GM19452 (cell line): ENCODE results near the gene BPIFB2.

Source experiments
- ATAC-seq: cut with Tn5 transposase; IDR thresholded peaks from one replicate; pipeline ENCODE4 v1.9.1; 2021; ENCODE audit not compliant: unreplicated experiment

BPIFB2 gene

DNA sequence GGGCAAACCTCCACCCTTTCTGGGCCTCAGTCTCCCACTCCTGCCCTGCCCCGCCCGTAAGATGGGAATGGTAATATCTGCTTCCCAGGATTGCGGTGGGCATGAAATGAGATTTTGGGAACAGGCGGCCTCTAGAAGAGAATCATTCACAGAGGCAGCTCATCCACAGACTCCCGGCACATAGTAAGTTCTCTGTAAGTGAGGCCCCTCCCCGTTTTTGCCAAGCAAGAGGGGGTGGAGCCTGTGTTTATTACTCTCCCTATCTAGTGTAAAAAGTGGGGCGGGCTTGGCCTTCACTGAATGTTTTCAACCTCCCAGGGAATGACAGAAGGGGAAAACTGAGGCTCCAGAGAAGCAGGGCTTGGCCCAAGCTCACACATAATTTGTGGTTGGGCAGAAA is 23.3 kb upstream of the BPIFB2 start:
- ATAC-seq: no peak

- ATAC-seq: no peak
Measured at GRCh38 chr20:32984631-32985354, 22.7 kb upstream of the BPIFB2 start.

- ATAC-seq: no peak
Measured at GRCh38 chr20:32985596-32985995, 21.9 kb upstream of the BPIFB2 start.

- no peak for ATAC-seq
Measured at GRCh38 chr20:32986331-32986966, 21.1 kb upstream of the BPIFB2 start.

- ATAC-seq: no peak
Measured at GRCh38 chr20:32987044-32987825, 20.3 kb upstream of the BPIFB2 start.

DNA sequence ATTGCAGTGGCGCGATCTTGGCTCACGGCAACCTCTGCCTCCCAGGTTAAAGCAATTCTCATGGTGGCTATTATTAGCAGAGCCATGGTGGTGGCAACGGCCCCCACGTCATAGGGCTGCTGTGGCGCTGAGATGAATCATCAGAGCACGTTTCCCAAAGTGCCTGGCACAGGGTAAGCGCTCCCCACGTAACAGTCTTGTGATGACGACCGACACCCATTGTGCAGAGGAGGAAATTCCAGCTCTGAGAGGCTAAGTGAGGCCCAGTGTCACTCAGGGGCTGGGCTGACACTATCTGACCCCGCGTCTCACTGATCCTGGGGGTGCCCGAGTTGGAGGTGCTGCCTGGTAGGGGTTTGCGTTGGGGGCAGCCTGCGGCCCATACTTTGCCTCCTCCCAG is 19.5 kb upstream of the BPIFB2 start:
- no peak for ATAC-seq

- ATAC-seq: no peak
Measured at GRCh38 chr20:32989507-32990283, 17.8 kb upstream of the BPIFB2 start.

DNA sequence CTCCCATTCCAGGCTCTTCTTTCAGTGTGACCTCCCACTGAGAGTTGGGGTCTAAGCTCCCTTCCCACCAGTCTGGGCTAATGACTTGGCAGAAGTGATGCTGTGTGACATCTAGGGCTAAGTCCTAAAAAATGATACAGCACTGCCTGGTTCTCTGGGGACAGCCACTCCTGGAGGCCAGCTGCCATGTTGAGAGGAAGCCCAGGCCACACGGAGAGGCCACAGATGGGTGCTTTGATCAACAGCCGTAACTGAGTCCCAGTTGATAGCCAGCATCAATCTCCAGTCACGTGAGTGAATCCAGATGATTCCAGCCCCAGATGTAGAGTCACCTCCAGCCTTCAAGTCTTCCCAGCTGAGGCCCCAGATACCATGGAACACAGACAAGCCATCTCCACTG is 17.1 kb upstream of the BPIFB2 start:
- ATAC-seq: no peak

DNA sequence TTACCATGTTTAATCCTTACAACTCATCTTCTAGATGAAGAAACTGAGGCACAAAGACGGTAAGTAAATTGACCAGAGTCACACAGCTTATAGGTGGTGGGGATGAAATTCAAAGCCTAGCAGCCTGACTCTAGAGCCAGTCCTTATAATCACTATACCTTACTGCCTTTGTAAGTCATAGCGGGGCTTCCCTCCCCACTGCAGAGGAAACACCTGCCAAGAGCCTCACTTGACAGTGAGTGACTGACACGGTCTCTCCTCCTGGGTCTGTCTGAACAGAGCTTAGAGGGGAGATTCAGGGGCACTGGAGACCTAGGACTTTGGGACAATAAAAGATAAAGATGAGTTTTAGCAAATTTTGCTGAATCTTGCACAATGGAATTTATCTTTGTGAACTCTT is 16.1 kb upstream of the BPIFB2 start:
- ATAC-seq: no peak

DNA sequence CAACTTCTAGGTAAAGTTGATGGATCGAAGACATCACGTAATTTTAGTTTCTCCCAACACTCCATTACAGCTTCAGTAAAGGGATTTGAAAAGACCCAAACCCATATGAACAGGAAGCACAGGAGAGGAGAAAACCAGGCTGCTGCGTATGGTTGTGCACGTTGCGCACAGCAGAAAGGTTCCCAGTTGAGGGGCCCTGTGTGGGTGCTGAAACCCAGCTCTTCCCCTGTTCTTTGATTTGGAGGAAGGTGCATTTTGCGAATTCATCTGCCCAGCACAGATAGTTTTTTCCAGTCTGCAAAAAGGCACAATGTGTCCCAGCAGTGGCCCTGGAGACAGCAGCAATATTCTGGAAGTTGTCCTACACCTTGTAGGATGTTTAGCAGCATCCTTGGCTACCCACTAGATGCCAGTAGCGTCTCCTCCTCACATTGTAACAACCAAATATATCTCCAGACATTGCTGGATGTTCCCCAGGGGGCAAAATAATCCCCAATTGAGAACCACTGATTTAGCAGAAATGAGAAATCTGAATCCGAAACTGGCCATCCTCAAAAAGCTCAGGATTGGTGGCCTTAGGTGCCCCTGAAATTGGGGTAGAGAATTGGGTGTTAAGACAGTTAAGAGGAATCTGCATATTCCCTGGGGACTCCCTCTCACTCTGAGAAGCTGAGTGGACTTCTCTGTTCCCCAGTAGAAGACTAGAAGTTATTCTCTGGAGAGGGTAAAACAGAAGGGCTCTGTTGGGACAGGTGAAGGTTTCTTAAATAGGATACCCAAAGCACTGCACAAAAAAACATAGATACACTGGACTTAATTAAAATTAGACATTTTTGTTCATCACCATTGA is 15.5 kb upstream of the BPIFB2 start:
- no peak for ATAC-seq

DNA sequence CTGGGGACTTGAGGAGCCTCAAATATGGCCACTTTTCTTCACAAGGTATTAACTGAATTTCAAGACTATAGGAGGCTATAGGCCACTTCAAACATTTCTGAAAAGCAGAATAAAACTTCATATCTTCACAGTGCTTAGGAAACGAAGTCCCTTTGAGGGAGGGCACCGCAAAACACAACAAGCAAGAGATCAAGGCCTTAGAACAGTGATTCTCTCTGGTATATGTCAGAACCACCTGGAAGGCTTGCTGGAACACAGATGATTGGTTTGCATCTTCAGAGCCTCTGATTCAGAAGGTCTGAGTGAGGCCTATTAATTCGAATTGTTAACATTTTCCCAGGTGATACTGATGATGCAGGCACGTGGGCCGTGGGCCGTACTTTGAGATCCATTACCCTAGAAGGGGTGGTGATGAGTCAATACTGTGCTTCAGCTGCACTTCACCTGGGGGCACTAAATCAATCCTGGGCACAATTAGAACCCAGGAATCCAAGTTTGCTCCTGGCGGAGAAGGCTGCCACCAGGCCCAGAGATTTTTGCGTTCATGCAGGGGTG is 13.9 kb upstream of the BPIFB2 start:
- no peak for ATAC-seq

GRCh38 chr20:32995802-32996201 is 11.7 kb upstream of the BPIFB2 start:
- no peak for ATAC-seq

GRCh38 chr20:32997431-32997830 is 10.1 kb upstream of the BPIFB2 start:
- no peak for ATAC-seq

DNA sequence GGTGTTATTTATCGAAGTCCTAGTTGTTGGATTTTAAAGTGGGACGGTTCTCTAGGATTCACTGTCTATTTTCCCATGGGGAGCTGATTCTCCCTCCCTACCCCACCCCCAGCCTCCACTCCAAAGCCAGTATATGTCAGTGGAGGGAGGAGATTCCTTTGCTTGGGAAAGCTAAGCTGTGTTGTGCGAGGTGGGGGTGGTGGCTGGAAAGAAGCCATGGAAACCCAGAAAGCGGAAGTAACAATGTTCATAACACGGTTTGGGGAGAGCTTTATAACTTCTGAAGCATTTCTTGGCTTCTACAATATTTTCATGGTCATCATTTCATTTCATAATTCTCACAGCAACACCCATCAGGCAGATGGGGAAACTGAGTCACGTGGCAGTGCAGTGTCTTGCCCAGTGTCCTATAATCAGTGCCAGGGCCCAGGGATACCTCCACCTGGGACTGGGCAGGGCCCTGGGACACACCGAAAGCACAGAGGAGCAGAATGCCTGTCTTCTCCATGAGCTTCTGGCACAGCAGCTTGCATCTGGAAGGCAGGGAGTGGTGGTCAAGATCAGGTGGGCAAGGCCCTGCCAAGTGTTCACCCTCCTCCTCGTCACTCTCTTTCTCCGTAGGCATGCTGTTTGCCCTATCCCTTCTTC is 7.8 kb upstream of the BPIFB2 start:
- no peak for ATAC-seq

- ATAC-seq: no peak
Measured at GRCh38 chr20:33000802-33001466, 6.6 kb upstream of the BPIFB2 start.

GRCh38 chr20:33002087-33002808 is 5.3 kb upstream of the BPIFB2 start:
- no peak for ATAC-seq

GRCh38 chr20:33004141-33004751 is 3.3 kb upstream of the BPIFB2 start, which contains the start of gene SUN5:
SUN5 (minus strand) TSS chr20:33004433; CDS start chr20:33004340, 93 bp downstream.
- ATAC-seq: no peak

DNA sequence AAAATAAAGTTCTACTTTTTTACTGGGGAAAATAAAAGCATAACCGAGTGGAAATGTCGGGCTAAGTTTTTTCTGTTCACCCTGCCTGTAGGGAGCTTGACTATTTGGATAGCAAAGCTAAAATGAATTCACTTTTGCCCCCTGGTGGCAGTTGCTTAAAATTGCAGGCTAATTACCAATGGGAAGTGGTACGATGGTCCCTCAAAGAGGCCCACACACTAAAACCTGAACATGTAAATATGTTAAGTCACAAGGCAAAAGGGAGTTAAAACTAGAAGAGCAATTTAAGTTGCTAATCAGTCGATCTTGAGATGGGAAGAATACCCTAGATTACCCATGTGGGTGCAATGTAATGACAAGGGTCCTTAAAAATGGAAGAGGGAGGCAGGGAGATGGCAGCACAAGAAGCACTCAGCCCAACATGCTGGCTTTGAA is 2.4 kb upstream of the BPIFB2 start:
- ATAC-seq: no peak
